COLO829 (cell line): Measurements from ENCODE around the gene ITIH6.
A peak's percentile ranks its signal among the peaks of the same experiment; 100 is the strongest.
"Not testable (repeated sequence)": the region's sequence is repeated elsewhere in the genome, so short reads cannot be mapped to it uniquely, and the experiment has no call there.

Experiments used
- DNase-seq: peaks from one replicate; pipeline ENCODE4 v3.0.0; 2012; ENCODE audit warnings: low spot score

ITIH6 gene

GRCh38 chrX:54808109-54808604, 10.1 kb upstream of the ITIH6 start:
- DNase-seq: peak; percentile 24

GRCh38 chrX:54807524-54808108, 9.6 kb upstream of the ITIH6 start, which contains the start of gene MAGED2:
TSS of gene MAGED2 (plus strand) at chrX:54807745. CDS start at chrX:54809332, 1,587 bp downstream.
- no peak for DNase-seq

- DNase-seq: no peak
These were observed 991 bp upstream of the ITIH6 start for GRCh38 chrX:54799046-54799445.

GRCh38 chrX:54794795-54795194, 3.3 kb downstream of the ITIH6 start:
- no peak for DNase-seq

- peak; percentile 40 for DNase-seq
These were observed 4.0 kb downstream of the ITIH6 start for GRCh38 chrX:54794028-54794427.

GRCh38 chrX:54789405-54789804, 8.7 kb downstream of the ITIH6 start:
- DNase-seq: not testable (repeated sequence)

- DNase-seq: no peak
These were observed 9.6 kb downstream of the ITIH6 start for GRCh38 chrX:54788446-54788845.

GRCh38 chrX:54786967-54787366, 11.1 kb downstream of the ITIH6 start:
- DNase-seq: no peak

GRCh38 chrX:54785901-54786300, 12.2 kb downstream of the ITIH6 start:
- DNase-seq: no peak

- no peak for DNase-seq
These were observed 20.9 kb downstream of the ITIH6 start for GRCh38 chrX:54776987-54777672.

GRCh38 chrX:54776061-54776460, 22.0 kb downstream of the ITIH6 start:
- DNase-seq: no peak

- DNase-seq: not testable (repeated sequence)
These were observed 23.5 kb downstream of the ITIH6 start for GRCh38 chrX:54774391-54775094.

- no peak for DNase-seq
These were observed 39.7 kb downstream of the ITIH6 start for GRCh38 chrX:54758114-54759055.

- DNase-seq: no peak
These were observed 43.2 kb downstream of the ITIH6 start for GRCh38 chrX:54754854-54755253.

- DNase-seq: no peak
These were observed 49.4 kb downstream of the ITIH6 start for GRCh38 chrX:54748626-54749025.

- DNase-seq: no peak
These were observed 50.2 kb downstream of the ITIH6 start for GRCh38 chrX:54747733-54748393.

- no peak for DNase-seq
These were observed 51.1 kb downstream of the ITIH6 start for GRCh38 chrX:54746928-54747327.

- DNase-seq: no peak
These were observed 52.4 kb downstream of the ITIH6 start for GRCh38 chrX:54745676-54746075.

- not testable (repeated sequence) for DNase-seq
These were observed 59.5 kb downstream of the ITIH6 start for GRCh38 chrX:54738567-54738966.

- DNase-seq: not testable (repeated sequence)
These were observed 61.6 kb downstream of the ITIH6 start for GRCh38 chrX:54736298-54736942.

- DNase-seq: peak; percentile 16
These were observed 76.6 kb downstream of the ITIH6 start for GRCh38 chrX:54721424-54721823.
